HepG2 (cell line): Measurements from ENCODE around the gene PLPPR2. TPM values are rescaled to one million over a fixed set of nuclear protein-coding genes. Genes with fewer than 3 reads are reported as not detected.
A peak's percentile ranks its signal among the peaks of the same experiment; 100 is the strongest.

Experiments
- ARNTL ChIP-seq: sonication (generic); formaldehyde crosslinking; IDR thresholded peaks from 2 replicates; pipeline ENCODE4 v1.4.0; 2020; ENCODE audit warnings: mild to moderate bottlenecking, missing genetic modification reagents
- CBFB ChIP-seq: sonication (generic); formaldehyde crosslinking; IDR thresholded peaks from 2 replicates; pipeline ENCODE4 v1.4.0; 2020; ENCODE audit warnings: missing genetic modification reagents
- CCDC6 ChIP-seq: sonication (generic); formaldehyde crosslinking; IDR thresholded peaks from 2 replicates; pipeline ENCODE4 v1.8.1; 2022; ENCODE audit warnings: mild to moderate bottlenecking, missing genetic modification reagents, moderate library complexity
- JDP2 ChIP-seq: sonication (generic); formaldehyde crosslinking; IDR thresholded peaks from 2 replicates; pipeline ENCODE4 v1.8.1; 2022; ENCODE audit warnings: missing genetic modification reagents, borderline replicate concordance
- KAT2B ChIP-seq: fragments of 150-350 bp; IDR thresholded peaks from 2 replicates; pipeline ENCODE4 v1.6.1; 2014; ENCODE audit warnings: low read depth, low read length, borderline replicate concordance
- KDM2A ChIP-seq: sonication (generic); formaldehyde crosslinking; IDR thresholded peaks from 2 replicates; pipeline ENCODE4 v1.4.0; 2020; ENCODE audit warnings: low read depth, missing genetic modification reagents, borderline replicate concordance
- MTF2 ChIP-seq: sonication (generic); formaldehyde crosslinking; IDR thresholded peaks from 2 replicates; pipeline ENCODE4 v1.5.0; 2020; ENCODE audit warnings: missing genetic modification reagents, borderline replicate concordance
- NKX3-1 ChIP-seq: sonication (generic); formaldehyde crosslinking; IDR thresholded peaks from 2 replicates; pipeline ENCODE4 v1.5.0; 2020; ENCODE audit warnings: missing genetic modification reagents
- NR2F1 ChIP-seq, 2 experiments: fragments of 450-650 bp in 1 of 2; formaldehyde crosslinking in 1 of 2; IDR thresholded peaks; 2 replicates each; pipeline versions ENCODE4 v1.5.0 to v1.6.1; 2016 to 2020; ENCODE audit warnings: mild to moderate bottlenecking in 1 of 2, missing compliant biosample characterization in 1 of 2, missing genetic modification reagents in 1 of 2, moderate library complexity in 1 of 2
- PHF8 ChIP-seq: sonication (generic); formaldehyde crosslinking; IDR thresholded peaks from 2 replicates; pipeline ENCODE4 v1.5.0; 2020; ENCODE audit warnings: missing genetic modification reagents
- SALL2 ChIP-seq: sonication (generic); formaldehyde crosslinking; IDR thresholded peaks from 2 replicates; pipeline ENCODE4 v1.8.1; 2023; ENCODE audit warnings: mild to moderate bottlenecking, missing genetic modification reagents, inconsistent platforms
- SIN3B ChIP-seq: fragments of 150-350 bp; IDR thresholded peaks from 2 replicates; pipeline ENCODE4 v1.6.1; 2014; ENCODE audit warnings: low read length
- TBX3 ChIP-seq: fragments of 450-650 bp; IDR thresholded peaks from 2 replicates; pipeline ENCODE4 v1.6.1; 2017; ENCODE audit warnings: antibody characterized with exemption, mild to moderate bottlenecking, inconsistent platforms, borderline replicate concordance
- TEAD2 ChIP-seq: sonication (generic); formaldehyde crosslinking; IDR thresholded peaks from 2 replicates; pipeline ENCODE4 v1.9.0; 2021; ENCODE audit warnings: missing genetic modification reagents
- YEATS4 ChIP-seq: sonication (generic); formaldehyde crosslinking; IDR thresholded peaks from 2 replicates; pipeline ENCODE4 v1.4.0; 2020; ENCODE audit warnings: missing genetic modification reagents, borderline replicate concordance
- ZNF282 ChIP-seq: fragments of 450-650 bp; IDR thresholded peaks from 2 replicates; pipeline ENCODE4 v1.6.1; 2018; ENCODE audit not compliant: partially characterized antibody
- ZNF589 ChIP-seq: sonication (generic); formaldehyde crosslinking; conservative IDR thresholded peaks from 2 replicates; pipeline ENCODE4 v1.8.0; 2022; ENCODE audit warnings: mild to moderate bottlenecking, moderate library complexity, missing genetic modification reagents
- ZNF607 ChIP-seq: sonication (generic); formaldehyde crosslinking; IDR thresholded peaks from 2 replicates; pipeline ENCODE4 v1.5.1; 2020; ENCODE audit warnings: missing genetic modification reagents, mild to moderate bottlenecking, borderline replicate concordance
- ZNF747 ChIP-seq: sonication (generic); formaldehyde crosslinking; IDR thresholded peaks from 2 replicates; pipeline ENCODE4 v1.8.1; 2023; ENCODE audit warnings: missing genetic modification reagents, mild to moderate bottlenecking, borderline replicate concordance
- polyA plus RNA-seq, 8 experiments: library from polyadenylated mRNA; depleted of rRNA in 3 of 8; stranded (reverse) in 7 of 8; unstranded in 1 of 8; fragments of >200 nt; fragmentation: Illumina TruSeq in 4 of 8; extraction: Trizol in 4 of 8; gene quantifications; 2 replicates each; pipeline versions ENCODE4 v1.2.1 to v1.2.3, GENCODE V29; 2011 to 2016; ENCODE audit warnings: low read depth in 4 of 8, missing spikeins in 1 of 8, mixed read lengths in 1 of 8; ENCODE audit not compliant: insufficient read depth in 1 of 8
- total RNA-seq, 5 experiments: library from RNA; depleted of rRNA; stranded (reverse); fragments of >200 nt; fragmentation: Illumina TruSeq; extraction: Trizol; gene quantifications; 2 replicates each; pipeline ENCODE4 v1.2.3, GENCODE V29; 2016; ENCODE audit warnings: low read depth in 1 of 5
- TF ChIP-seq, protein P1 (sequence below): sonication (generic); formaldehyde crosslinking; IDR thresholded peaks from 2 replicates; pipeline ENCODE4 v1.4.0; 2020; ENCODE audit warnings: missing genetic modification reagents
- TF ChIP-seq, protein P2 (sequence below): IDR thresholded peaks from 2 replicates; pipeline ENCODE4 v1.6.1; 2016; ENCODE audit warnings: mild to moderate bottlenecking
- TF ChIP-seq, protein P3 (sequence below): sonication (generic); formaldehyde crosslinking; conservative IDR thresholded peaks from 2 replicates; pipeline ENCODE4 v1.4.0; 2020; ENCODE audit warnings: missing genetic modification reagents
- TF ChIP-seq, protein P4 (sequence below): sonication (generic); formaldehyde crosslinking; IDR thresholded peaks from 2 replicates; pipeline ENCODE4 v1.4.0; 2020; ENCODE audit warnings: missing genetic modification reagents
- TF ChIP-seq, protein P5 (sequence below): sonication (generic); formaldehyde crosslinking; IDR thresholded peaks from 2 replicates; pipeline ENCODE4 v1.8.1; 2023; ENCODE audit warnings: missing genetic modification reagents, inconsistent platforms, borderline replicate concordance

The PLPPR2 gene
- total and polyA plus RNA-seq, 2 of the 13 experiments (the other 11 are each of a cell fraction or from before 2014, with no cell fraction given), result 1.5 to 2.1 TPM

DNA sequence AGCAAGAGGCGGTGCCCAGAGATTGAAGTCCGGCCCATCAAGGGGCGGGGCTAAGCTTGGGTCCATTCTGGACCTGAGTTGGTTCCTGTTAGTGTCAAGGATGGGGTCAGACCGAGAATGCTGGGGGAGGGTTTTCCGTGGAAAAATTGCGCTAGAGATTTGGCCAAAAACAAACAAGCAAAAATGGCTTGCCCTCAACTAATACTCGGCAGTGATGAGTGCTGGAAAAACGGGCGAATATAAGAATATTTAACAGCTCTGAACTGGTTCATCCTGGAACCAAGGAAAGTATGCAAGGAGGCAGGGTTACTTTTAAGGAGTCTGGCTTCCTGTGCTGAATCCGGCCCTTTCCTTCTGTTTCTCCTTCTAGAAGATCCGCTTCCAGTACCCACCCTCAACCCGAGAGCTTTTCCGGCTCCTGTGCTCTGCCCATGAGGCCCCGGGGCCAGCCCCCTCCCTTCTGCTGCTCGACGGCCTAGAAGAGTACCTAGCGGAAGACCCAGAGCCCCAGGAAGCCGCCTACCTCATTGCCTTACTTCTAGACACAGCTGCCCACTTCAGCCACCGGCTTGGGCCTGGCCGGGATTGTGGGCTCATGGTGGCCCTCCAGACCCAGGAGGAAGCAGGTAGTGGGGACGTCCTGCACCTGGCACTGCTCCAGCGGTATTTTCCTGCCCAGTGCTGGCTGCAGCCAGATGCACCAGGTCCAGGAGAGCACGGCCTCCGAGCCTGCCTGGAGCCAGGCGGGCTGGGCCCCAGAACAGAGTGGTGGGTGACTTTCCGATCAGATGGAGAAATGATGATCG is 20.1 kb downstream of the PLPPR2 start (continued):
- TF ChIP-seq, protein P1, sequence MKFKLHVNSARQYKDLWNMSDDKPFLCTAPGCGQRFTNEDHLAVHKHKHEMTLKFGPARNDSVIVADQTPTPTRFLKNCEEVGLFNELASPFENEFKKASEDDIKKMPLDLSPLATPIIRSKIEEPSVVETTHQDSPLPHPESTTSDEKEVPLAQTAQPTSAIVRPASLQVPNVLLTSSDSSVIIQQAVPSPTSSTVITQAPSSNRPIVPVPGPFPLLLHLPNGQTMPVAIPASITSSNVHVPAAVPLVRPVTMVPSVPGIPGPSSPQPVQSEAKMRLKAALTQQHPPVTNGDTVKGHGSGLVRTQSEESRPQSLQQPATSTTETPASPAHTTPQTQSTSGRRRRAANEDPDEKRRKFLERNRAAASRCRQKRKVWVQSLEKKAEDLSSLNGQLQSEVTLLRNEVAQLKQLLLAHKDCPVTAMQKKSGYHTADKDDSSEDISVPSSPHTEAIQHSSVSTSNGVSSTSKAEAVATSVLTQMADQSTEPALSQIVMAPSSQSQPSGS (CRISPR knock-in tag), result 0 out of 2 replicates have a peak, but pooled peaks have one; percentile 27
- TF ChIP-seq NR2F1 (CRISPR knock-in tag; IDR thresholded peaks at IDR 0.05), result peak; percentile 35 to 40; a peak in 1 of 4 replicates
- TF ChIP-seq SALL2, result no peak
- TF ChIP-seq ZNF282, result no peak
- no peak for TF ChIP-seq ZNF747
- no peak for TF ChIP-seq SIN3B
- no peak for TF ChIP-seq KAT2B
- TF ChIP-seq JDP2 (CRISPR knock-in tag), result no peak
- TF ChIP-seq ZNF589, result no peak
- TF ChIP-seq, protein P2, sequence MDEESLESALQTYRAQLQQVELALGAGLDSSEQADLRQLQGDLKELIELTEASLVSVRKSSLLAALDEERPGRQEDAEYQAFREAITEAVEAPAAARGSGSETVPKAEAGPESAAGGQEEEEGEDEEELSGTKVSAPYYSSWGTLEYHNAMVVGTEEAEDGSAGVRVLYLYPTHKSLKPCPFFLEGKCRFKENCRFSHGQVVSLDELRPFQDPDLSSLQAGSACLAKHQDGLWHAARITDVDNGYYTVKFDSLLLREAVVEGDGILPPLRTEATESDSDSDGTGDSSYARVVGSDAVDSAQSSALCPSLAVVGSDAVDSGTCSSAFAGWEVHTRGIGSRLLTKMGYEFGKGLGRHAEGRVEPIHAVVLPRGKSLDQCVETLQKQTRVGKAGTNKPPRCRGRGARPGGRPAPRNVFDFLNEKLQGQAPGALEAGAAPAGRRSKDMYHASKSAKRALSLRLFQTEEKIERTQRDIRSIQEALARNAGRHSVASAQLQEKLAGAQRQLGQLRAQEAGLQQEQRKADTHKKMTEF, result no peak
- TF ChIP-seq, protein P3, sequence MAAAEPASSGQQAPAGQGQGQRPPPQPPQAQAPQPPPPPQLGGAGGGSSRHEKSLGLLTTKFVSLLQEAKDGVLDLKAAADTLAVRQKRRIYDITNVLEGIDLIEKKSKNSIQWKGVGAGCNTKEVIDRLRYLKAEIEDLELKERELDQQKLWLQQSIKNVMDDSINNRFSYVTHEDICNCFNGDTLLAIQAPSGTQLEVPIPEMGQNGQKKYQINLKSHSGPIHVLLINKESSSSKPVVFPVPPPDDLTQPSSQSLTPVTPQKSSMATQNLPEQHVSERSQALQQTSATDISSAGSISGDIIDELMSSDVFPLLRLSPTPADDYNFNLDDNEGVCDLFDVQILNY (CRISPR knock-in tag), result no peak
- 0 out of 2 replicates have a peak, but pooled peaks have one; percentile 51 for TF ChIP-seq CCDC6
- TF ChIP-seq TBX3, result no peak
- TF ChIP-seq, protein P4, sequence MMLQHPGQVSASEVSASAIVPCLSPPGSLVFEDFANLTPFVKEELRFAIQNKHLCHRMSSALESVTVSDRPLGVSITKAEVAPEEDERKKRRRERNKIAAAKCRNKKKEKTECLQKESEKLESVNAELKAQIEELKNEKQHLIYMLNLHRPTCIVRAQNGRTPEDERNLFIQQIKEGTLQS (CRISPR knock-in tag), result no peak
- TF ChIP-seq PHF8 (CRISPR knock-in tag), result peak; percentile 64
- TF ChIP-seq ARNTL, result 0 out of 2 replicates have a peak, but pooled peaks have one; percentile 26
- TF ChIP-seq TEAD2, result no peak
- TF ChIP-seq KDM2A (CRISPR knock-in tag), result peak; percentile 60; the same call in 1 of the 2 replicates
- TF ChIP-seq ZNF607 (CRISPR knock-in tag), result no peak
- TF ChIP-seq NKX3-1 (CRISPR knock-in tag), result no peak
- peak; percentile 37; the same call in 1 of the 2 replicates for TF ChIP-seq YEATS4 (CRISPR knock-in tag)
- TF ChIP-seq MTF2 (CRISPR knock-in tag), result no peak
- TF ChIP-seq CBFB (CRISPR knock-in tag), result no peak
- TF ChIP-seq, protein P5, sequence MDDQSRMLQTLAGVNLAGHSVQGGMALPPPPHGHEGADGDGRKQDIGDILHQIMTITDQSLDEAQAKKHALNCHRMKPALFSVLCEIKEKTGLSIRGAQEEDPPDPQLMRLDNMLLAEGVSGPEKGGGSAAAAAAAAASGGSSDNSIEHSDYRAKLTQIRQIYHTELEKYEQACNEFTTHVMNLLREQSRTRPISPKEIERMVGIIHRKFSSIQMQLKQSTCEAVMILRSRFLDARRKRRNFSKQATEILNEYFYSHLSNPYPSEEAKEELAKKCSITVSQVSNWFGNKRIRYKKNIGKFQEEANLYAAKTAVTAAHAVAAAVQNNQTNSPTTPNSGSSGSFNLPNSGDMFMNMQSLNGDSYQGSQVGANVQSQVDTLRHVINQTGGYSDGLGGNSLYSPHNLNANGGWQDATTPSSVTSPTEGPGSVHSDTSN (CRISPR knock-in tag), result 0 out of 2 replicates have a peak, but pooled peaks have one; percentile 16
